NCI-H1092 (cell line): Measurements from ENCODE around the gene MLLT1.

Source experiments
- DNase-seq: peaks from one replicate; lab custom pipeline; 2025; lab: John Stamatoyannopoulos, UW

The MLLT1 gene

DNA sequence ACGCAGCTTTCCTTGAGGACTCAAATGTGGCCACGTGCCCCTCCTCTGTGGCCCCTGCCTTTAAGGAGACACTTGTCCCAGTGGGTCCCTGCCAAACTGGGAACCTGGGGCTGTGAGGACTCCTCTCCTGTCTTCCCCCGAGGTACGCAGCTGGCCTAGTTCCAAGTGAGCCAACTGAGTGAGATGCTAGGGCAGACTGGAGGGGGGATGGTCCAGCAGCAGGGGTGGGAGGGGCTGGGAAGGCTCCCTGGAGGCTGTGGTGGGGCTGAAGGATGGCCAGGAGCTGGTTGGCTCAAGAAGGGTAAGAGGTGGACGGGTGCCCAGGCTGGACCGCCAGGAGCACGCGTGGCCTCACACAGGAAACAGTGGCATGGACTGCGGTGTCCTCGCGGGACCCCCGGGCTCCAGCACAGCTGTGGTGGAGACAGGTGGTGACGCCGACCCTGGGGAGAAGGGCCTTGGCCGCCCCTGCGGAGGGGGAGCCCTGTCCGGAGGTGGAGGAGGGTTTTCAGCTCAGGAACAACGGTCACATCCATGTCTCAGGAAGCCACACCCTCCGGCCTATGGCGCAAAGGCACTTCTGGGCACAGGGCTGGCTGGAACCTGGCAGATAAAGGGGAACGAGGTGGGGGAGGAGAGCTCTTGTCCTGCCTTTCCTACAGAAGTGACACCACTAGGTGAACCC, 45.8 kb downstream of the MLLT1 start:
- no peak for DNase-seq

DNA sequence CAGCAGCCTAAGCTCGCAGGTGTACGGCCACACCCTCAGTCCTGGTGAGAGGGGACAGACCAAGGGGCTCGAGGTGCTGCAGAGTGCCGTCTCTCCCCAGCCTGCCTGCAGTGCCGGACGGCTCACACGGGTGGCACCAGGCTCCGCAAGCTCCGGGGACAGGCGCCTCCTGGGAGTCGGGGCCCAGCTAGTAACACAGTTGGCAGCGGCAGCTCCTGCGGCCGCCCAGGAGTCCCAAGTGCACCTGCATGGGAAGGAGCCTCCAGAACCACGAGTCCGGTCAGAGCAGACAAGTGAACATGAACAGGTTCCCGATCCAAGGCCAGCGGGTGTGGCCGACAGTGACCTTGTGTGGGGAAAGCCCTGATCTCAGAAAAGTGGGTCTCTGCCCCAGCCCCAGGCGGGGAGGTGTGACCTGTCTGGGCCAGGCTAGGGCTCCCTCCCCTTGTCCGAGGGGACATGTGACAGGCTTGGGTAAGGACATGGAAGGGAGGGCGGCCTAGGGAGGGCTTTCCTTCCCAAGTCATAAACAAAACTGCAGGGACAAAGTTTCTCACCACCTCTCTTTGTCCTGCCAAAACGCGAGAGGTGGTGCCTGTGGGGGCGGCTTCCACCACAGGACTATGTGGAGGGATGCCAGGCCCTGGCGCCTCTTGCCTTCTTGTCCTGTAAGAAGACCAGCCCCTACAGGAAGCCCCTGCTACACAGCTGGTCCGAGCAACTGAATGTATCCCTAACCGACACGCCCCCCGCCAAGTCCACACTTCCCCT, 46.5 kb downstream of the MLLT1 start:
- no peak for DNase-seq

DNA sequence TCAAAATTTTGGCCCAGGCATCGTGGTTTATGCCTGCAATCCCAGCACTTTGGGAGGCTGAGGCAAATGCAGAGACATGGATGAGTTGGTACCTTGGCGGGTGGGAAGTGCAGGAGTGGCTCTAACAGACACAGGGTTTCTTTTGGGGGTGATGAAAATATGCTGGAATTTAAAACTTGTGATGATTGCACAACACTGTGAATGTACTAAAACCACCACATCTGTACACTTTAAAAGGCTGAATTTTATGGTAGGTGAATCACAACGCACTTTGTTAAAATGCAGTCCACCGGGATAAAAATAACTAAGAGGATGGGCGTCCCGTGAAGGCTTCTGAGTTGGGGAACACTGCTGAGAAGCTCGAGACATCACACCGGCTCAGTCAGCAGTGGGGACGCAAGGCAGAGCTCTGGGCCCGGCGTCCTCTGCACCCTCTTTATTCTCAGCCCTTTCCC, 47.1 kb downstream of the MLLT1 start:
- DNase-seq = no peak

DNA sequence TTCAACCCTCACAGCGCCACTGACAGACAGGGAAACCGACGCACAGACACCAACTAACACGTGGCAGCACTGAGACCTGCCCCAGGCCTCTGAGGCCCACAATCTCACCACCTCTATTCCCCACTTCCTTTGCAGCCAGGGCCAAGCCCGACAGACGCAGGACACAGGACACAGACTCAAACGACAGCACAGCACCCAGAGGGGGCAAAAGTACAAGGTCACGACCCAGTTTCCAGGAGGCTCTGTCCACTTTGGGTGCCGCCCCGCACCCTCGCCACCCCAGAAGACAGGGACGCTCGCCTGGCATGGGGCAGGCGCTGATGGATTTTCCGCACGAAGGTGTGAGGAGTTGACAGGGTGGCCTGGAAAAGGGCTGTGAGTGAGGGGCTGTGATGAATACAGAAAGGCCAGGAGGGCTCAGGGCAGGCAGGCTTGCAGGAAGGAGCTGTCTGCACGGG, 48.8 kb downstream of the MLLT1 start:
- no peak for DNase-seq

DNA sequence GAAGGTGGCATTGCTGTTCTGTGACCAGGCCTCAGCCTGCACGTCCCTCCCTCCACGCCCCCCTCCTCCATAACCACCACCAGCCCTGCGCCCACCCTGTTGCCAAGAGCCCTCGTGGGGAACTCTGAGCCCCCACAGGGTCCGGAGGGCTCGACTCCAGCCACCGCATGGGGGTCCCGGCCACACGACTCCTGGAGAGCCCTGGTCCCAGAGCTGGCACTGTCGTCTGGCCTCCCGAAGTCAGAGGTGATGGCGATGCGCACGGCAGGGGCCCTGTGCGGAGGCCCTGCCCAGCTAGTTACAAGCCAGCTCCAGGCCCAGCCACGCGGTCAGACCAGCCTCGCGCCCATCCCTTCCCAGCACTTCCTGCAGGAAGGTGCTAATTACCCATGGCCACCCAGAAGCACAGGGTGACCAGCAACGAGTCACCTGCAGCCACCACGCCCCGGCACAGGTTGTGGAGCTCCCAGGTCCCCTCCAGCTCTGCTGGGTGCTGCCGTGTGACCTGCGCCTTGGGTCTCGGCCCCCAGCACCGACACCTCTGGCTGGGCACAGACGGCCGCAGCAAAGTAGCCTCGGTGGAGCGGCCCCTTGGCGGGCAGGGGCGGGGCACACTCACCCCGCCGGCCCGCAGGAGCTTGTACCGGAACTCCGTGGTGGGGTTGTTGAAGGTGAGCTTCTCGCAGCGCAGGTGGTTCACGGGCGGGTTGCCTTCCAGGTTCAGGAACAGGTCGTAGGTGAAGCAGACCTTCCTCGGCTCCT, 49.6 kb downstream of the MLLT1 start:
- DNase-seq = no peak

DNA sequence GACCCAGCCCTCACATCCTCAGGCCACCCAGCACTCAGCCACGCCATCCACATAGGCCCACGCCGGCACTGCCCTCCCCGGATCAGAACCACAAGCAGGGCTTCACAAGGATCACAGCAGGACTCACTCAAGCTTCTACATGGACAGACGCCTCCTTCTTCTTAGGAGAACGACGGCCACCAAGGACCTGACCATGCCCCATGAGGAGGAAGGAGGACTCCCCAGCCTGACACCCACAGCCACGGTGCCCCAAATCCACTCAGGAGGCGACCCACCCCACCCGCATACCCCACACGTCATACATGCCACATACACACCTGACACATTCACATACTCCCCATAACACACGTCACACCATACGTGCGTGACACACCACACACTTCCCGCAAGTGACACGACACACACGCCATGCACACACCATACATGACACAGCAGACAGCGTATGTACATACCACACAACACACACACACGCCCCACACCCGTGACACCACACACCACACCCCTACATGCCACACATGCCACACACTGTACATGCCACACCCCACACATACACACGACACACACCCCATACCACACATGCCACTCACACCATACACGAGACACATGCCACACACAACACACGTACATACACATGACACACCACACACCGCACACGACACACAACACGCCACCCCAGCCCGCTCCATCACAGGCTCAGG, 50.4 kb downstream of the MLLT1 start:
- DNase-seq = no peak

DNA sequence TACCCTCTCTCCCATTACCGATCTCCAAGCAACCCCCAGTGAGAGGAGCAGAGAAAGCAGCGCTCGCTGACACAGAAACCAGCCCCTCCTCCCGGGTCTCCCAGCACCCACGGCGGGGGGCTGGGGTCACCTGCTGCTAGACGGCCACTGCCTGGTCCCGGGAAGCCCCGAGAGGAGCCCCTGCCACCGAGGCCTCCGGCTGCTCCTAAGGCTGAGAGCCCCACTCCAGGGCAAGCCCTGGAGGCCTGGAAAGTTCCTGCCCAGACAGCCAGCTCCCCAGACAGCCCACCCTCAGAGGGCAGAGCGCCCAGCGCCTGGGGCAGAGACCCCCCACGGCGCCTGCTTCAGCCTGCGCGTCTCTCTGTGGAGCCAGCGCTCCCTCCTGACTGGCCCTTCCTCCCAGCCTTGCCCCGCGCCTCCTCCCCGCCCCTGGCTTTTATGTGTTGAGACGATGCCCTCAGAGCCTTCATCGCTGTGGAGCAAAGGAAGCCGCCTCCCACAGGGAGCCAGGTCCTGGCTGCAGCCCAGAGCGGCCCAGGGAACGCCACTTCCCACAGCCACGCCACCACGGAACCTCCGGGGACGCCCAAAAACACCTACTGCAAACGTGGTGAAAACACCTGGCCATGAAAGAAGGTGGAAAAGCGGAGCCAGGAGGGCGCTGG, 51.1 kb downstream of the MLLT1 start:
- no peak for DNase-seq

DNA sequence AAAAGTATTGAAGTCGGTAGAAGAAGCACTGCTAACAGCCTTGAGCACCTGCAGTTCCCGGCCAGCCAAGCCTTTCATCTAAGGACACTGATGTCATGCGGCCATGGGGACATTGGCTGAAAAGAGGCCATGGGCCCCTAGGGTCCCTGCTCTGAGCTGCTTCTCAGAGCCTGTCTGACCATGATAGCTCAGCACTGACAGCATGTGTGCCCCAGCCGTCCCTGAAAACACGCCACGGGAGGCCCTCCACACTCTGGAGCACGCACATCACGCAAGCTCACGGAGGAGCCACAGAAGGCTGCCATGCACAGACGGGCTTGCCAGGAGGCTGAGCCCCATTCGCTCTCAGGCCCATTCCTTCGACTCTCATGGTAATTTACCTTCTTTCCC, 51.8 kb downstream of the MLLT1 start:
- DNase-seq = no peak

DNA sequence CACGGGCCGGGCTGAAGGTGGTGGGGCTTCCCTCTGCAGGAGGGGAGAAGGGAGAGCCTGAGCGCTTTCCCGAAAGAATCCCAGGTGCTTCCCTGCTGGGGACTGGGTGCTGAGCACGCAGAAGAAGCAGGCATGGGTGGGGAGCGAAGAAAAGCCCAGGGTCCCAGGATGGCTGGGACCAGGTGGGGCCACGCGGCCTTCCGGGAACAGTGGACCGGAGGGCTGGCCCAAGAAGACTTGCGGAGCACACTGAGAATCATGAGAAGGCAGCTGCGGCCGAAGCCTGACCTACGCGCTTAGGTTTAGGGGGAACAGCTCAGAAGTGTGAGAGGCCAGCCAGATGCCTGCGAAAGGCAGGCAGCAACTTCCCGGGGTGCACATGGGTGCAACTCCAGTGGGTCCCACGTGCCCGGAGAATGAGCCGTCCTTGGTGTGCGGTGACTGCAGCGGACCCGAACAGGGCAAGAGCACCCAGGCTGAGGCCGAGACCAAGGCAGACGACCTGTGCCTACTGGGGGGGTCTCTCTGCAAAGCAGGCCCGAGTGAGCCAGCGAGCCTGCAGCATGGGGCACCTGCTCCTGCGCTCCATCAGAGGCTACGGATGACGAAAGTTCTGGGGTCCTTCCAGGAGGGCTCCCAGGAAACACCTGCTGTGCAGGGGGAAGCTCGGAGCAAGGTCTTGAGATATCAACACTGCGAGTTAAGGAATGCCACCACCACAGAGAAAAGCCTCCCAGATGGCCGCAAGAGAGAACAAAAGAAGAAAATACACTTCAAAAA, 52.4 kb downstream of the MLLT1 start:
- no peak for DNase-seq

DNA sequence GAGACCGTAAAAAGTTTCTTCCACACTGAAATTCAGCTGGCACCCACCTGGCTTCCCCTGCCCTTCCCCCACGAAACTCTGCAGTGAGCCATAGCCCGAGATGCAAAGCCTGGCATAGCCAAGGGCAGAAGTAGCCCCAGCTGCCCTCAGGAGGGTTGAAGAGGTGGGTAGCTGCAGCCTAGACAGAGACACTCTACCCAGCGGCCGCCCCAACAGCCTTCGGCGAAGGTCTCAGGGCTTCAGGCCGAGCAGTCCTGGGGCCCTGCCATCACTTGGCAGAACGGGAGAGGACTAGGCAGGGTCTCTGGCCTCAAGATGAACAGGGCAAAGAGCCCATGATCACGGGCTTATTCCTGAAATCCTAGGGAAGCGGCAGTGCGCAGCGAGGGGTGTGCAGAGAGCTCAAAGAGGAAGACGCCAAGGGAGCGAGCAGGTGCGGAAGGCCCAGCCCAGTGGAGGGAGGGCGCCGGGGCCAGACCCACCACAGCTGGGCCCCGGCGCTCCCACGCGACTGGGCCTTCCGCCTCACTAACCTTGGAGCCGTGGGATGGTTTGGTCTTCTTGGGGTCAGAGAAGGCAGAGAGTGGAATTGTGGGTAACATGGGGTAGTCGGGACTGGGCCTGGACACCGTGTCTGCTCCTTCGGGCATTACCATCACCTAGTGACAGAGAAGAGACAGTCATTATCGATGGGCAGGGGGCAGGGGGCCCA, 53.2 kb downstream of the MLLT1 start:
- DNase-seq = no peak

DNA sequence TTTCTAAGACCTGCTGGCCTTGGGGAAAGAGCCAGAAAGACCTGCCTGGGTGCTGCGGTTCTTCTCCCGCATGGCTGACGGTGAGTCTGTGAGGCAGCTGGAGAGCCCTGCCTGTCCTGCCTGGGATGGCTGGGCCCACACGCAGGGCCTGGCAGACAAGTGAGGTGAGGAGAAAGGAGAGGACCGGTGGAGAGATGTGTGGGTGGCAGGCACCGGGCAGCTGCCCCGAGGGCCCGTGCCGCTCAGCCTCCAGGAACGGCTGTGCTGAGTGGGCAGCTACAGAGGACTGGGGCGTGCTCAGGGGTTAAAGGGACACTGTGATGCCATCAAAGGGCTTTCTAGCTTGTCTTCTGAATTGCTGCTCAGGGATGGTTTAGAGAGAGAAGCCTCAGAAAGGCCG, 53.8 kb downstream of the MLLT1 start:
- DNase-seq = no peak

DNA sequence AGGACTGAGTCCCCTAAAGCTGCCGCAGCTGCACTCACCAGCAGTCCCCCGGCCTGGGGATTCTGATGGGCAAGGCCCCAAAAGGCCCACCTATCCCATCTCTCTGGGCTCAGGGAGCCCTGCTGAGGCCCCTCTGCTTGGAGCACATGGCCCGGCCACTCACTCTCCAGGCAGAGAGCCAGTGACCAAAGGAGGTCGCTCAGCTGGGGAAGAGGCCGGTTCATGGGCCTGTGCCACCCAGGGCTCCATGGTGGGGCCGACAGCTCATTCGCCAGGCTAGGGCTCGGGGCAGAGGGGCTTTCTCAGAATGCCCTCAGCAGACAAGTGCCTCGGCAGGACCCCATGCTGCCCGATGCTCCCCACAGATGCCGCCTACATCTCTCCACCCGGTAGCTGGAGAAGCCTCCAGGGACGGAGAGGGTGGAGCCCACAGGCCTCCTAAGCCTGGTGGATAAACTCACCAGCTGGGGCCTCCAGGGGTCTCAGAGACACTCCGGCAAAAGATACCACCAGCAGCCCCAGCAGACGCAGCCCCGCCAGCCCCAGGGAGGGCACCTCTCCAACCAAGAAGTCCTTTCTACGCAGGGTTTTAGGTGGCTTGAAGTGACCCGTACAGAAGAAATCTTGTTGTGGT, 54.4 kb downstream of the MLLT1 start:
- DNase-seq = no peak

DNA sequence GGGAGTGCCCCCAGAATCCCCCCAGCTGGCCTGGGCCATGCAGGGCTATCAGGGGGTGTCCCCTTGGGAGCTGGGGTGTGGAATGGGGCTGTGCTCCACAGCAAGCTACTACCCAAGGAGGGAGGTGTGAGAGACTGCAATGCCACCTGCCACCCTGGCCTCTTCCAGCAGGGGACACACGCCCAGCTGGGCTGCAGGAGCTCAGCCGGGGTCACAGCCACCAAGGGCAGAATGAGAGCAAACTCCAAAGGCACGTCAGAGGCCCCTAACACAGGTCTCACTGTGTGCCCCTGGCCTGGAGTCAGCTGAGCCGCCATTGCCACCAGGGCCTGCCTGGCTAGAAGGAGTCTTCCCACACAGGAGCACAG, 55.5 kb downstream of the MLLT1 start:
- no peak for DNase-seq

DNA sequence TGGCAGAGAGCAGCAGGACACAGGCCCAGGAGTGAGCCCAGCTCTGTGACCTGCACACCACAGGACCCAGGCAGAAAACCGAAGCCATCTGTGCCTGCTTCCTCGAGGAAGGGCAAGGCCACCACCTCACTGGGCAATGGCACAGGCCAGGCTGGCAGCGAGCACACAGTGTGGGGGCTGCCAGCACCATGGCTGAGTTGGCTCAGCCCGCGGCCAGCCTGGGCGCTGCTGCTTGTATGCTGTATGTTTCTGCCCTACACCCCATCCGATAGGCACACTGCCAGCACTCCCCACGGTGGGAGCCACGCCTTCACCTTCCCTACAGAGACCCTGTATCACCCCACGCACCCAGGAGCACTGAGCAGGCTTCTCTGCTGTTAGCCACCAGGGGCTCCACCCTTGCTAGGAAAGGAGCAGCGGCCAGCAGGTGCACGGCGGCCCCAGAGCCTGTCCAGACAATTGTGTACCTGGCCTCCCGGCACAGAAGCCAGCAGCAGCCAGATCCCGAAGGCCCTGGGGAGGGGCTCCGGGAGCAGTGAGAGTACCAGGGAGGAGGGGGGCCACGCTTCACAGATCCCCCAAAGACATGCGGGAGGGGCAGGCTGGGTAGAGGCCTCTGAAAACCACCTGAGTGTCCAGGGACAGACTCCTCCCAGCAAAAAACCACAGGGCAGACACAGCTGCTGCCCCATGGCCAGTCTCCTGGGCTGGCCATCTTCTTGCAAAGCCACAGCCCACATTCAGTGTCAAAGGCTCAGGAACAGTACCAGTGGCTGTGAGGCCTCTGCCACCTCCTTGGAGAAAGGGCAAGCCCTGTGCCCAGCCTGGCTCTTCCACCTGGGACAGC, 56.1 kb downstream of the MLLT1 start:
- no peak for DNase-seq

DNA sequence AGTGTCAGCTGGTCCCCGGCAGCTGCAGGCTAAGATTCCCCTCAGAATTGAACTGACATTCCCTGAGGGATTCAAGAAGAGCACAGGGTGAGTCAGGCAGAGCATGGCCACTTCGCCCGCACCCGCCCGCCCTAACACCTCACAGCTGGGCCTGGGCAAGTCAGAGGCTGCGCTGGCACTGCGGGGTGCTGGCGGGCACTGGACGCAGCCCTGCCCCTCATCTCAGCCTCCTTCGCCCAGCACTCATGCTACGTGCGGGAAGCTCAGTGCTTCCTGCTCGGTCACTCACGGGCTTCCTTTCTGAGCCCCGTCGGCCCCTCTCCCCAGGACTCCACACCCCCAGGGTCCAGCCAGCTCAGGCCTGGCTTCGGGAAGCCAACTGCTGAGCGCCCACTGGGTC, 56.9 kb downstream of the MLLT1 start:
- no peak for DNase-seq

DNA sequence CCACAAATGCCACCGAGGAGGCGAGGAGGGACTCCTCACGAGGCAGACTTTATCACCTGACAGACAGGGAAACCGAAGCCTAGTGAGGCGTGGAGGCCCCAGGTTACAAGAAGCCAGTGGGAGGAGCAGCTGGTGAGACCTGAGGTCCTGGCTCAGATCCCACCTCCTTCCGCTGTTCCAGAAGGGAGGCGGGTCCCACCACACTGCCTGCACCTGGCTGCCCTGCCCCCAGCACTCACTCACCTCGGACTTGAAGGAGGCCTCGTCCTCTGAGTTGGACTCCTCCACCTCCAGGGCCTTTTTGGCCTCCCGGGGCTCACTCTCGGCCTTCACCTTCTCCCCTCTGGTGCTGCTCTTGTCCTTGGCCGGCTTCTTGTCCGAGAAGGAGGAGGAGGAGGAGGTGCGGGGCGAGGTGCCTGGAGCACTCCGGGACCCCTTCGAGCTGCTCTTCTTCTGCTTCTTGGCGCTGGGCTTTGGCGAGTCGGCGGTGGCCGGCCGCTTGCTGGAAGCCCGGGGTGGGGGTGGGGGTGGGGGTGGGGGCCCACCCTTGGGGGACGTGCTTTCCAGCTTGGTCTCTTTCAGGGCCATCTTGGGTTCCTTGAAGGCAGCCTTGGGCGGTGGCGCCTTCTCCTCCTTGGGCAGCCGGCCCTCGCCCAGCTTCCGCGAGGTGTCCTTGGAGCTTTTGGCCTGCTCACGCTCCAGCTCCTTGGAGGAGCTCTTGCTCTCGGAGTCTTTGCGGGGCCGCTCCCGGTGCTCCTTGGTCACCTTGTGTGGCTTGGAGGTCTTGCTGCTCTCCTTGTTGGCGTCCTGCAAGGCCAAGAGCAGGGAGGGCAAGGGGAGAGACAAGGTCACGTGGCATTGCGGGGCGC, 57.7 kb downstream of the MLLT1 start:
- DNase-seq = no peak

DNA sequence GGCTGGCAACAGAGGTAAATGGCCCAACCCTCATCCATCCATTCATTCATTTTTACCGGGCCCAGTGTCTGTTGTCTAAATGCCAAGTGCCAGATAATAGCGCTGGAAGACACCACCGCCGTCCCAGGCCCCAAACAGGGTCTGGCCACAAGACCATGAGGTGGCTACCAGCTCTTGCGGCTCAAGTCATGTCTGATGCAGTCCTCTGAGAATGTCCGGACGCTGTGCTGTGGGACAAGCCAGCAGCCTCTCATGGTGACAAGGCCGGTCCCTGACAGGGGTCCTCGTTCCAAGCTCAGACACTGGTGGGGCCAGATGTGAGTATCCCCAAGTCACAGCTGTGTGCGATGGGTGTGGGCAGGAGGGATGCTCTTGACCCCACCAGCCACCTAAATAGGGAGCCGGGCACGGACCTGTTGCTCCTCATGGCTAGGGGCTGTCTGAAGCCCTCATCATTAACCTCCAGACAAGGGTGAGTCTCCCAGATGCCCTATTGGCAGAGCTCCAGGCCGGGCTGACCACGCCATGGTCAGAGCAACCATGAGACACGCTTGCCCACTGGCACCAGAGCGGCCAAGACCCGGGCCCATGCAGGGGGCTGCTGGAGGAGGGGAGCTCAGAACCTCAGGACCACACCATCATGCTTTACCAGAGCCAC, 58.4 kb downstream of the MLLT1 start:
- DNase-seq = no peak
